SU-DHL-6 (cell line): ENCODE data around the gene ABHD5.
A peak's percentile ranks its signal among the peaks of the same experiment; 100 is the strongest.

Source experiments
- H2AFZ ChIP-seq: fragments of 200-600 bp; sonication (generic); 2 replicates; pipeline ENCODE4 v1.6.1; 2014; ENCODE audit warnings: low read depth, mild to moderate bottlenecking, moderate library complexity, mixed read lengths, antibody characterized with exemption, low read length; ENCODE audit not compliant: severe bottlenecking
- H3F3A ChIP-seq: fragments of 200-600 bp; shearing (Covaris generic); 2 replicates; pipeline ENCODE4 v1.6.0; 2016; ENCODE audit warnings: antibody characterized with exemption, mild to moderate bottlenecking; ENCODE audit not compliant: insufficient read depth
- H3K27ac ChIP-seq: fragments of 200-600 bp; sonication (generic); 2 replicates; pipeline ENCODE4 v1.5.1; 2016; ENCODE audit warnings: low read depth, mild to moderate bottlenecking, low read length, moderate library complexity, mixed read lengths
- H3K27me3 ChIP-seq: fragments of 200-600 bp; sonication (generic), shearing (Covaris generic); 2 replicates; pipeline ENCODE4 v1.6.0; 2014; ENCODE audit warnings: mild to moderate bottlenecking, low read length
- H3K36me3 ChIP-seq: fragments of 200-600 bp; sonication (generic); 2 replicates; pipeline ENCODE4 v1.6.1; 2014; ENCODE audit warnings: mild to moderate bottlenecking, low read length, mixed read lengths
- H3K4me2 ChIP-seq: fragments of 300-600, 200-600 bp; shearing (Covaris generic), sonication (generic); 2 replicates; pipeline ENCODE4 v1.6.0; 2014; ENCODE audit warnings: low read length, low read depth, mild to moderate bottlenecking; ENCODE audit not compliant: poor library complexity, severe bottlenecking
- H3K4me3 ChIP-seq: fragments of 200-600 bp; sonication (generic); 2 replicates; pipeline ENCODE4 v1.5.1; 2014; ENCODE audit warnings: antibody characterized with exemption, low read length, mild to moderate bottlenecking, mixed read lengths; ENCODE audit not compliant: insufficient read depth, poor library complexity, severe bottlenecking
- H3K79me2 ChIP-seq: fragments of 200-600 bp; sonication (generic); 2 replicates; pipeline ENCODE4 v1.6.1; 2014; ENCODE audit warnings: mild to moderate bottlenecking, low read length, moderate library complexity; ENCODE audit not compliant: insufficient read depth
- H3K9ac ChIP-seq: fragments of 200-600 bp; sonication (generic); 2 replicates; pipeline ENCODE4 v1.7.0; 2014; ENCODE audit warnings: mild to moderate bottlenecking, low read length
- H3K9me2 ChIP-seq: fragments of 200-600 bp; sonication (generic); replicated peaks from 2 replicates; pipeline ENCODE4 v1.6.1; 2014; ENCODE audit warnings: low read length; ENCODE audit not compliant: insufficient read depth
- H3K9me3 ChIP-seq: fragments of 200-600 bp; sonication (generic); 2 replicates; pipeline ENCODE4 v1.6.1; 2014; ENCODE audit warnings: low read length, mixed read lengths; ENCODE audit not compliant: insufficient read depth
- H4K20me1 ChIP-seq: fragments of 200-600 bp; sonication (generic); 2 replicates; pipeline ENCODE4 v1.6.1; 2014; ENCODE audit warnings: low read depth, mild to moderate bottlenecking, antibody characterized with exemption, low read length, moderate library complexity, mixed read lengths
- EZH2phosphoT487 ChIP-seq: fragments of 200-600 bp; sonication (generic), shearing (Covaris generic); conservative IDR thresholded peaks from 2 replicates; pipeline ENCODE4 v1.6.1; 2018; ENCODE audit warnings: mild to moderate bottlenecking, antibody characterized with exemption, low read length, moderate library complexity, mixed read lengths
- TF ChIP-seq, protein P1 (sequence below): fragments of 200-600 bp; sonication (generic); IDR thresholded peaks from one replicate; pipeline ENCODE4 v1.5.1; 2017; ENCODE audit warnings: antibody characterized with exemption, mild to moderate bottlenecking, low read length, moderate library complexity; ENCODE audit not compliant: insufficient read depth, poor library complexity, severe bottlenecking

ABHD5 gene

DNA sequence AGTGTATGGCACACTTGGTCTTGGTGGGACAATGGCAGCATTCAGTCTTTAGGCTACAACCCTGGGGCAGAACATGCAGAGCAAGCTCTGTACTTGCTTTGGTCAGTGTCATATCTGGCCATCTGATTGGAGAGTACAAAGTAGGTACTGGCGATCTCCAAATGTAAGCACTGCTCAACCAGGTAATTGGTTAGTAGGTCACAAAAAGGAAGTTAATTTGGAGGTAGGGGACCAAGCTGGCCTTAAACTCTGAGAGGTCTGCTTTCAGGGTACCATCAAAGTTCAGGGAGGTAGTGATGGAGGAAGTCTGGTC lies 3.3 kb upstream of the ABHD5 start:
- H3K4me3 ChIP-seq, result no peak overlapping the region
- TF ChIP-seq EZH2phosphoT487, result no peak
- TF ChIP-seq, protein P1, sequence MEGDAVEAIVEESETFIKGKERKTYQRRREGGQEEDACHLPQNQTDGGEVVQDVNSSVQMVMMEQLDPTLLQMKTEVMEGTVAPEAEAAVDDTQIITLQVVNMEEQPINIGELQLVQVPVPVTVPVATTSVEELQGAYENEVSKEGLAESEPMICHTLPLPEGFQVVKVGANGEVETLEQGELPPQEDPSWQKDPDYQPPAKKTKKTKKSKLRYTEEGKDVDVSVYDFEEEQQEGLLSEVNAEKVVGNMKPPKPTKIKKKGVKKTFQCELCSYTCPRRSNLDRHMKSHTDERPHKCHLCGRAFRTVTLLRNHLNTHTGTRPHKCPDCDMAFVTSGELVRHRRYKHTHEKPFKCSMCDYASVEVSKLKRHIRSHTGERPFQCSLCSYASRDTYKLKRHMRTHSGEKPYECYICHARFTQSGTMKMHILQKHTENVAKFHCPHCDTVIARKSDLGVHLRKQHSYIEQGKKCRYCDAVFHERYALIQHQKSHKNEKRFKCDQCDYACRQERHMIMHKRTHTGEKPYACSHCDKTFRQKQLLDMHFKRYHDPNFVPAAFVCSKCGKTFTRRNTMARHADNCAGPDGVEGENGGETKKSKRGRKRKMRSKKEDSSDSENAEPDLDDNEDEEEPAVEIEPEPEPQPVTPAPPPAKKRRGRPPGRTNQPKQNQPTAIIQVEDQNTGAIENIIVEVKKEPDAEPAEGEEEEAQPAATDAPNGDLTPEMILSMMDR, result no peak
- no peaks in the 10 kb centered on the region for H3K9me3 ChIP-seq
- no peaks in the 10 kb centered on the region for H3K27me3 ChIP-seq
- H3F3A ChIP-seq, result no peaks in the 10 kb centered on the region
- H3K4me2 ChIP-seq, result no peak overlapping the region
- no peaks in the 10 kb centered on the region for H3K36me3 ChIP-seq
- H3K9ac ChIP-seq, result no peak overlapping the region
- H4K20me1 ChIP-seq, result no peaks in the 10 kb centered on the region
- H3K79me2 ChIP-seq, result no peaks in the 10 kb centered on the region
- H2AFZ ChIP-seq, result no peak overlapping the region
- H3K9me2 ChIP-seq, result no peaks in the 10 kb centered on the region
- no peak overlapping the region for H3K27ac ChIP-seq

DNA sequence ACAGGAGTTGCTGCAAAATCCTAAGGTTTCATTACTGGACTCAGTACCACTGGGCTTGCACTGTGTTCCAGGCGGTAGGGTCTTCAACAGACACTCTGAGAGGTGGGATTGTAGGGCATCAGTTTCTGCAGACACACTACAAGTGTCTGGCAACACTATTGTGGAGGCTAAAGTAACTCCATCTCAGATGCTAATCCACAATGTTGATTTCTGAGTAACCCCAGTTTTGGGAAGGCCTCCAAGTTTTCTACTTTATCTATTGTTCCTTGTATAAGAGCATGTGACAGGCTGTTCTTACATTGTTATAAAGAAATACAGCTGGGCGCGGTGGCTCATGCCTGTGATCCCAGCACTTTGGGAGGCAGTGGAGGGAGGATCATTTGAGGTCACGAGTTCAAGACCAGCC lies 2.5 kb upstream of the ABHD5 start:
- Histone ChIP-seq H3K27me3 (no peaks in the 10 kb centered on the region), H3K9me2 (no peaks in the 10 kb centered on the region), H3K9me3 (no peaks in the 10 kb centered on the region), H3K27ac (no peak overlapping the region), H3F3A (no peaks in the 10 kb centered on the region), H3K4me2 (no peak overlapping the region), H3K79me2 (no peaks in the 10 kb centered on the region), H2AFZ (no peak overlapping the region), H3K9ac (no peak overlapping the region), H3K4me3 (no peak overlapping the region), H4K20me1 (no peaks in the 10 kb centered on the region), H3K36me3 (no peaks in the 10 kb centered on the region)
- TF ChIP-seq EZH2phosphoT487, result no peak
- TF ChIP-seq, protein P1, result no peak

DNA sequence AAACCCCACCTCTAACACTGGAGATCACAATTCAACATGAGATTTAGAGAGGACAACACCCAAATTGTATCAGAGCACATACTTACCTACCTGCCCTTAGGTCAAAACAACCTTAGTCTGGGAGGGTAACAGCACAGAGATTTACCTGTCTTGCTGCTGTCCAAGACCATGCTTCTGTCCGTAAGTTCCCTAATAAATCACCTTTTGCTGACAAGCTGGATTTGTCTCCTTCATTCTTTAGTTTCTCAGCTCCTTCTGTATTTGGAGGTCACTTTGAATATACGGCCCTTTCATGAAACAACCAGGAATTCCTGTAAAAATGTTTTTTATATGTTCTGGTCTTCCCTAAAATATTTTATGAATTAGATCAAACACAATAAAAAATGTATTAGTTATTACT lies 1.6 kb upstream of the ABHD5 start:
- Histone ChIP-seq H3K4me3 (no peak overlapping the region), H3K27ac (no peak overlapping the region), H4K20me1 (no peaks in the 10 kb centered on the region), H2AFZ (no peak overlapping the region), H3K36me3 (no peaks in the 10 kb centered on the region), H3K27me3 (no peaks in the 10 kb centered on the region), H3K79me2 (no peaks in the 10 kb centered on the region), H3K9me2 (no peaks in the 10 kb centered on the region), H3F3A (no peaks in the 10 kb centered on the region), H3K9me3 (no peaks in the 10 kb centered on the region), H3K9ac (no peak overlapping the region), H3K4me2 (no peak overlapping the region)
- TF ChIP-seq, protein P1, result no peak
- TF ChIP-seq EZH2phosphoT487, result no peak

DNA sequence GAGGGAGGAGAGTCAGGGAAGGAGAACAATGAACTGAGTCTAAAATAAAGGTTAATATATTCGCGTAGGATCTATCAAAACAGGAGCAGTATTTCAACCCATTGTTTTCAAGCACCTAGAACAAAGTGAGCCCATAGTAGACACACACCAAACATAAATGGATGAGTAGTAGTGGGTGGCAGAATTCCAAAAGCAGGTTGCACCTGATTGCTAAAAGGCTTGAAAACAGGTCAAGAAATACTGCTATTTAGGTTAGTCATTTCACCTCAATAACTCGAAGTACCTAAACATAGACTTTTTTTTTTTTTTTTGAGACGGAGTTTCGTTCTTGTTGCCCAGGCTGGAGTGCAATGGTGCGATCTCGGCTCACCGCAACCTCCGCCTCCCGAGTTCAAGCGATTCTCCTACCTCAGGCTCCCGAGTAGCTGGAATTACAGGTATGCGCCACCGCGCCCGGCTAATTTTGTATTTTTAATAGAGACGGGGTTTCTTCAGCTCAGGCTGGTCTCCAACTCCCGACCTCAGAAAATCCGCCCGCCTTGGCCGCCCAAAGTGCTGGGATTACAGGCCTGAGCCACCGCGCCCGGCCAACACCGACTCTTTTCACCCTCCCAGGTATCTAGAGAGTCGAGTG lies 855 bp upstream of the ABHD5 start:
- H3K27ac ChIP-seq, result no peak overlapping the region
- no peaks in the 10 kb centered on the region for H3K79me2 ChIP-seq
- H3F3A ChIP-seq, result no peaks in the 10 kb centered on the region
- H4K20me1 ChIP-seq, result no peaks in the 10 kb centered on the region
- no peaks in the 10 kb centered on the region for H3K9me2 ChIP-seq
- peak overlapping the region; percentile 51 for H3K4me3 ChIP-seq
- H2AFZ ChIP-seq, result peak overlapping the region; percentile 98
- H3K9ac ChIP-seq, result peak overlapping the region; percentile 77
- TF ChIP-seq, protein P1, result no peak
- no peaks in the 10 kb centered on the region for H3K27me3 ChIP-seq
- H3K36me3 ChIP-seq, result no peaks in the 10 kb centered on the region
- H3K4me2 ChIP-seq, result peak overlapping the region; percentile 65
- H3K9me3 ChIP-seq, result no peaks in the 10 kb centered on the region
